Activated CD4-positive, alpha-beta T cell treated with anti-CD3 and anti-CD28 coated beads, Interleukin-2, Interleukin-4, amounts not matched to agents 100 ng/mL and 50 ng/mL, durations not matched to agents 16 hours and 8 hours (primary cell): ENCODE measurements around the gene OR10J5.
"Not testable (repeated sequence)": the region's sequence is repeated elsewhere in the genome, so short reads cannot be mapped to it uniquely, and the experiment has no call there.

Experiments
- DNase-seq: peaks from one replicate; pipeline ENCODE4 v3.0.0-alpha.2; 2020; ENCODE audit warnings: low spot score

OR10J5 gene

GRCh38 chr1:159535907-159536306 is at the start of gene OR10J5:
OR10J5 (minus strand) TSS chr1:159536007; CDS start chr1:159536007, 0 bp downstream.
- DNase-seq = no peak

- DNase-seq = no peak
Measured at GRCh38 chr1:159584536-159584935, 48.7 kb upstream of the OR10J5 start.

- no peak for DNase-seq
Measured at GRCh38 chr1:159581422-159581821, 45.6 kb upstream of the OR10J5 start.

GRCh38 chr1:159580340-159580739 is 44.5 kb upstream of the OR10J5 start:
- DNase-seq = no peak

GRCh38 chr1:159577446-159577845 is 41.6 kb upstream of the OR10J5 start:
- no peak for DNase-seq

GRCh38 chr1:159562680-159563079 is 26.9 kb upstream of the OR10J5 start:
- DNase-seq = no peak

- DNase-seq = no peak
Measured at GRCh38 chr1:159561497-159561896, 25.7 kb upstream of the OR10J5 start.

GRCh38 chr1:159560599-159560998 is 24.8 kb upstream of the OR10J5 start:
- no peak for DNase-seq

GRCh38 chr1:159556931-159557369 is 21.1 kb upstream of the OR10J5 start:
- no peak for DNase-seq

GRCh38 chr1:159554696-159555095 is 18.9 kb upstream of the OR10J5 start:
- no peak for DNase-seq

- DNase-seq = no peak
Measured at GRCh38 chr1:159554261-159554660, 18.5 kb upstream of the OR10J5 start.

- no peak for DNase-seq
Measured at GRCh38 chr1:159548126-159548525, 12.3 kb upstream of the OR10J5 start.

- no peak for DNase-seq
Measured at GRCh38 chr1:159532922-159533321, 2.9 kb downstream of the OR10J5 start.

- not testable (repeated sequence) for DNase-seq
Measured at GRCh38 chr1:159524792-159525191, 11.0 kb downstream of the OR10J5 start.

- DNase-seq = no peak
Measured at GRCh38 chr1:159510229-159510541, 25.6 kb downstream of the OR10J5 start.

GRCh38 chr1:159509440-159510228 is 26.2 kb downstream of the OR10J5 start:
- DNase-seq = no peak

GRCh38 chr1:159508951-159509350 is 26.9 kb downstream of the OR10J5 start:
- no peak for DNase-seq

GRCh38 chr1:159505676-159506075 is 30.1 kb downstream of the OR10J5 start:
- DNase-seq = no peak

GRCh38 chr1:159501082-159501481 is 34.7 kb downstream of the OR10J5 start:
- DNase-seq = no peak

- not testable (repeated sequence) for DNase-seq
Measured at GRCh38 chr1:159494513-159495210, 41.1 kb downstream of the OR10J5 start.

- no peak for DNase-seq
Measured at GRCh38 chr1:159493354-159493753, 42.5 kb downstream of the OR10J5 start.

GRCh38 chr1:159492575-159493323 is 43.1 kb downstream of the OR10J5 start:
- DNase-seq = no peak
